ENCODE results near the gene TBC1D8.

GRCh38 chr2:101161658-101162057 is 10.5 kb upstream of the TBC1D8 start:
- TF ChIP-seq CTCF (IDR thresholded peaks at IDR 0.05; ENCODE audit: low read depth, low read length), result no peak
- no peak for TF ChIP-seq POLR2A (IDR thresholded peaks at IDR 0.05; ENCODE audit: extremely low read depth, insufficient read length)

All from NB4 (cell line).